ENCODE results near the gene DDO. TPM values are rescaled to one million over a fixed set of nuclear protein-coding genes. Genes with fewer than 3 reads are reported as not detected.

The DDO gene
- total and polyA plus RNA-seq, 2 experiments from 2014 or later: not detected

GRCh38 chr6:110387986-110388385 lies 27.4 kb downstream of the DDO start:
- TF ChIP-seq EZH2 (IDR thresholded peaks at IDR 0.05; ENCODE audit: insufficient read depth, poor library complexity, severe bottlenecking) (no peak), EZH2phosphoT487 (IDR thresholded peaks at IDR 0.05; ENCODE audit: insufficient read depth, low read depth) (no peak)
- no peaks in the 10 kb centered on the region for H3K9me2 ChIP-seq (ENCODE audit: insufficient read depth)
- H4K20me1 ChIP-seq (ENCODE audit: insufficient read depth): no peaks in the 10 kb centered on the region
- in situ Hi-C loops (cut with MboI): no loop called here
- H3K36me3 ChIP-seq (ENCODE audit: low read depth): no peaks in the 10 kb centered on the region
- H2AFZ ChIP-seq: no peak overlapping the region
- H3K9me3 ChIP-seq (ENCODE audit: low read depth): no peaks in the 10 kb centered on the region
- WGBS, 2 experiments (ENCODE audit: low coverage in 1 of 2, low lambda C conversion rate in 2 of 2, missing lambda C conversion rate in 2 of 2): 51 to 63% methylated on average over 2 of the region's 2 CpGs
- no peaks in the 10 kb centered on the region for H3K27me3 ChIP-seq (replicated peaks; ENCODE audit: insufficient read depth)
- H3K4me1 ChIP-seq (ENCODE audit: insufficient read depth): no peaks in the 10 kb centered on the region
- no peaks in the 10 kb centered on the region for H3K79me2 ChIP-seq (ENCODE audit: insufficient read depth)
- DNase-seq: no peak
- no peak overlapping the region for H3K4me2 ChIP-seq (ENCODE audit: unreplicated experiment)
- H3K9ac ChIP-seq: no peak overlapping the region
- no peaks in the 10 kb centered on the region for H3F3A ChIP-seq (ENCODE audit: insufficient read depth)
- H3K4me3 ChIP-seq: no peak overlapping the region
- H3K27ac ChIP-seq: no peak overlapping the region

GRCh38 chr6:110385458-110385863 lies 29.9 kb downstream of the DDO start:
- Histone ChIP-seq H3K9me3 (ENCODE audit: low read depth) (no peaks in the 10 kb centered on the region), H3K36me3 (ENCODE audit: low read depth) (no peaks in the 10 kb centered on the region), H3K9ac (no peak overlapping the region), H3K4me3 (no peak overlapping the region), H3K27me3 (replicated peaks; ENCODE audit: insufficient read depth) (no peaks in the 10 kb centered on the region), H4K20me1 (ENCODE audit: insufficient read depth) (no peaks in the 10 kb centered on the region), H3K79me2 (ENCODE audit: insufficient read depth) (no peaks in the 10 kb centered on the region), H2AFZ (no peak overlapping the region), H3K4me1 (ENCODE audit: insufficient read depth) (no peaks in the 10 kb centered on the region), H3F3A (ENCODE audit: insufficient read depth) (no peaks in the 10 kb centered on the region), H3K9me2 (ENCODE audit: insufficient read depth) (no peaks in the 10 kb centered on the region), H3K27ac (no peak overlapping the region), H3K4me2 (ENCODE audit: unreplicated experiment) (no peak overlapping the region)
- no peak for TF ChIP-seq EZH2phosphoT487 (IDR thresholded peaks at IDR 0.05; ENCODE audit: insufficient read depth, low read depth)
- TF ChIP-seq EZH2 (IDR thresholded peaks at IDR 0.05; ENCODE audit: insufficient read depth, poor library complexity, severe bottlenecking): no peak
- in situ Hi-C loops (cut with MboI): no loop called here
- DNase-seq: no peak
- WGBS, 2 experiments (ENCODE audit: low coverage in 1 of 2, low lambda C conversion rate in 2 of 2, missing lambda C conversion rate in 2 of 2): 86 to 93% methylated on average over 1 of the region's 1 CpG

- in situ Hi-C loops (cut with MboI): no loop called here
- H4K20me1 ChIP-seq (ENCODE audit: insufficient read depth): no peaks in the 10 kb centered on the region
- no peak overlapping the region for H3K4me3 ChIP-seq
- H3K9me3 ChIP-seq (ENCODE audit: low read depth): no peaks in the 10 kb centered on the region
- H3K9ac ChIP-seq: no peak overlapping the region
- no peaks in the 10 kb centered on the region for H3K36me3 ChIP-seq (ENCODE audit: low read depth)
- DNase-seq: no peak
- H3K27ac ChIP-seq: no peak overlapping the region
- H3K4me2 ChIP-seq (ENCODE audit: unreplicated experiment): no peak overlapping the region
- no peak overlapping the region for H2AFZ ChIP-seq
- 73 to 77% methylated on average over 9 of the region's 9 CpGs for WGBS, 2 experiments (ENCODE audit: low coverage in 1 of 2, low lambda C conversion rate in 2 of 2, missing lambda C conversion rate in 2 of 2)
- no peaks in the 10 kb centered on the region for H3K9me2 ChIP-seq (ENCODE audit: insufficient read depth)
- H3K79me2 ChIP-seq (ENCODE audit: insufficient read depth): no peaks in the 10 kb centered on the region
- H3K27me3 ChIP-seq (replicated peaks; ENCODE audit: insufficient read depth): no peaks in the 10 kb centered on the region
- no peak for TF ChIP-seq EZH2 (IDR thresholded peaks at IDR 0.05; ENCODE audit: insufficient read depth, poor library complexity, severe bottlenecking)
- no peak for TF ChIP-seq EZH2phosphoT487 (IDR thresholded peaks at IDR 0.05; ENCODE audit: insufficient read depth, low read depth)
- no peaks in the 10 kb centered on the region for H3K4me1 ChIP-seq (ENCODE audit: insufficient read depth)
- H3F3A ChIP-seq (ENCODE audit: insufficient read depth): no peaks in the 10 kb centered on the region
Measured at GRCh38 chr6:110378552-110378951, 36.8 kb downstream of the DDO start.

GRCh38 chr6:110369066-110369465 lies 46.3 kb downstream of the DDO start:
- no peak overlapping the region for H3K27ac ChIP-seq
- no peak overlapping the region for H2AFZ ChIP-seq
- whole genome bisulfite sequencing, 2 experiments (ENCODE audit: low coverage in 1 of 2, low lambda C conversion rate in 2 of 2, missing lambda C conversion rate in 2 of 2): 7 to 13% methylated on average over 4 of the region's 4 CpGs
- peaks cover 33% of the 10 kb centered on the region for H3K27me3 ChIP-seq (replicated peaks; ENCODE audit: insufficient read depth)
- no peak for DNase-seq
- no peak overlapping the region for H3K4me2 ChIP-seq (ENCODE audit: unreplicated experiment)
- H3K4me1 ChIP-seq (ENCODE audit: insufficient read depth): no peaks in the 10 kb centered on the region
- no peak overlapping the region for H3K4me3 ChIP-seq
- no peaks in the 10 kb centered on the region for H3K36me3 ChIP-seq (ENCODE audit: low read depth)
- in situ Hi-C loops (cut with MboI): no loop called here
- no peak for TF ChIP-seq EZH2 (IDR thresholded peaks at IDR 0.05; ENCODE audit: insufficient read depth, poor library complexity, severe bottlenecking)
- no peak overlapping the region for H3K9ac ChIP-seq
- H4K20me1 ChIP-seq (ENCODE audit: insufficient read depth): no peaks in the 10 kb centered on the region
- no peaks in the 10 kb centered on the region for H3K9me2 ChIP-seq (ENCODE audit: insufficient read depth)
- H3F3A ChIP-seq (ENCODE audit: insufficient read depth): no peaks in the 10 kb centered on the region
- H3K9me3 ChIP-seq (ENCODE audit: low read depth): no peaks in the 10 kb centered on the region
- H3K79me2 ChIP-seq (ENCODE audit: insufficient read depth): no peaks in the 10 kb centered on the region

GRCh38 chr6:110368284-110368683 lies 47.1 kb downstream of the DDO start:
- WGBS, 2 experiments (ENCODE audit: low coverage in 1 of 2, low lambda C conversion rate in 2 of 2, missing lambda C conversion rate in 2 of 2): 31% methylated on average over 2 of the region's 2 CpGs
- no peaks in the 10 kb centered on the region for H3K4me1 ChIP-seq (ENCODE audit: insufficient read depth)

More at GRCh38 chr6:110368284-110368683, 47.1 kb downstream of the DDO start:
- no peaks in the 10 kb centered on the region for H3K36me3 ChIP-seq (ENCODE audit: low read depth)
- no peaks in the 10 kb centered on the region for H4K20me1 ChIP-seq (ENCODE audit: insufficient read depth)
- no peaks in the 10 kb centered on the region for H3K79me2 ChIP-seq (ENCODE audit: insufficient read depth)
- no peaks in the 10 kb centered on the region for H3K9me2 ChIP-seq (ENCODE audit: insufficient read depth)
- H3K9ac ChIP-seq: no peak overlapping the region
- H3K4me3 ChIP-seq: no peak overlapping the region
- no peak overlapping the region for H3K27ac ChIP-seq
- peaks cover 33% of the 10 kb centered on the region for H3K27me3 ChIP-seq (replicated peaks; ENCODE audit: insufficient read depth)
- DNase-seq: no peak
- no peak for TF ChIP-seq EZH2 (IDR thresholded peaks at IDR 0.05; ENCODE audit: insufficient read depth, poor library complexity, severe bottlenecking)
- no peaks in the 10 kb centered on the region for H3K9me3 ChIP-seq (ENCODE audit: low read depth)
- H3K4me2 ChIP-seq (ENCODE audit: unreplicated experiment): no peak overlapping the region
- no peak overlapping the region for H2AFZ ChIP-seq
- in situ Hi-C loops (cut with MboI): no loop called here
- H3F3A ChIP-seq (ENCODE audit: insufficient read depth): no peaks in the 10 kb centered on the region

All from GM23248 (cell line).